Islet precursor cell (in vitro differentiated cells): ENCODE measurements around the gene INSYN1.
"Not testable (repeated sequence)": the region's sequence is repeated elsewhere in the genome, so short reads cannot be mapped to it uniquely, and the experiment has no call there.

Experiments used
- DNase-seq: peaks from one replicate; pipeline ENCODE4 v3.0.0-alpha.2; 2018

Gene INSYN1

GRCh38 chr15:73748730-73749129, 4.4 kb downstream of the INSYN1 start:
- DNase-seq = no peak

- no peak for DNase-seq
Observed at GRCh38 chr15:73747847-73748590, 5.1 kb downstream of the INSYN1 start.

- DNase-seq = no peak
Observed at GRCh38 chr15:73746883-73747282, 6.3 kb downstream of the INSYN1 start.

- DNase-seq = no peak
Observed at GRCh38 chr15:73746261-73746660, 6.9 kb downstream of the INSYN1 start.

- DNase-seq = no peak
Observed at GRCh38 chr15:73745073-73745472, 8.1 kb downstream of the INSYN1 start.

- DNase-seq = no peak
Observed at GRCh38 chr15:73744293-73744692, 8.9 kb downstream of the INSYN1 start.

- no peak for DNase-seq
Observed at GRCh38 chr15:73741321-73741836, 11.8 kb downstream of the INSYN1 start.

- no peak for DNase-seq
Observed at GRCh38 chr15:73740152-73741048, 12.8 kb downstream of the INSYN1 start.

GRCh38 chr15:73737535-73737934, 15.6 kb downstream of the INSYN1 start:
- DNase-seq = no peak

GRCh38 chr15:73732930-73733329, 20.2 kb downstream of the INSYN1 start:
- DNase-seq = no peak

- not testable (repeated sequence) for DNase-seq
Observed at GRCh38 chr15:73732051-73732450, 21.1 kb downstream of the INSYN1 start.

GRCh38 chr15:73727330-73727976, 25.7 kb downstream of the INSYN1 start:
- DNase-seq = no peak

- DNase-seq = peak; percentile 77
Observed at GRCh38 chr15:73724212-73724611, 28.9 kb downstream of the INSYN1 start.

GRCh38 chr15:73723191-73723590, 30.0 kb downstream of the INSYN1 start:
- no peak for DNase-seq

- DNase-seq = no peak
Observed at GRCh38 chr15:73722425-73722824, 30.7 kb downstream of the INSYN1 start.

GRCh38 chr15:73718694-73719093, 34.5 kb downstream of the INSYN1 start:
- no peak for DNase-seq

GRCh38 chr15:73717802-73718201, 35.3 kb downstream of the INSYN1 start:
- DNase-seq = no peak

GRCh38 chr15:73717206-73717605, 35.9 kb downstream of the INSYN1 start:
- no peak for DNase-seq

- no peak for DNase-seq
Observed at GRCh38 chr15:73716417-73716816, 36.7 kb downstream of the INSYN1 start.

GRCh38 chr15:73715417-73715816, 37.7 kb downstream of the INSYN1 start:
- no peak for DNase-seq

GRCh38 chr15:73714695-73715301, 38.4 kb downstream of the INSYN1 start:
- DNase-seq = no peak

GRCh38 chr15:73712107-73712506, 41.0 kb downstream of the INSYN1 start:
- no peak for DNase-seq

- no peak for DNase-seq
Observed at GRCh38 chr15:73711526-73711925, 41.6 kb downstream of the INSYN1 start.
